CD4-positive, alpha-beta T cell treated with Interferon gamma for 1 hour (primary cell): Measurements from ENCODE around the gene DYDC2.
"Not testable (repeated sequence)": the region's sequence is repeated elsewhere in the genome, so short reads cannot be mapped to it uniquely, and the experiment has no call there.

ENCODE experiments used
- DNase-seq: peaks from one replicate; pipeline ENCODE4 v3.0.0-alpha.2; 2020

DYDC2 gene

GRCh38 chr10:80356563-80356988 lies at the start of gene DYDC2, which contains the start of gene DYDC1:
DYDC2 (plus strand) TSS chr10:80356781; CDS start chr10:80362444, 5,663 bp downstream.
DYDC1 (minus strand) TSS chr10:80356755; CDS start chr10:80352601, 4,154 bp downstream.
- peak; percentile 40 for DNase-seq

- no peak for DNase-seq
Measured at GRCh38 chr10:80313523-80313922, 43.1 kb upstream of the DYDC2 start.

- DNase-seq = no peak
Measured at GRCh38 chr10:80315391-80315790, 41.2 kb upstream of the DYDC2 start.

- no peak for DNase-seq
Measured at GRCh38 chr10:80318742-80319141, 37.8 kb upstream of the DYDC2 start.

- no peak for DNase-seq
Measured at GRCh38 chr10:80319318-80319717, 37.3 kb upstream of the DYDC2 start.

GRCh38 chr10:80319725-80320290 lies 36.8 kb upstream of the DYDC2 start:
- no peak for DNase-seq

GRCh38 chr10:80320377-80320776 lies 36.2 kb upstream of the DYDC2 start:
- DNase-seq = no peak

GRCh38 chr10:80321183-80321582 lies 35.4 kb upstream of the DYDC2 start:
- no peak for DNase-seq

GRCh38 chr10:80322158-80322557 lies 34.4 kb upstream of the DYDC2 start:
- no peak for DNase-seq

- DNase-seq = no peak
Measured at GRCh38 chr10:80322711-80323110, 33.9 kb upstream of the DYDC2 start.

GRCh38 chr10:80323311-80323710 lies 33.3 kb upstream of the DYDC2 start:
- no peak for DNase-seq

GRCh38 chr10:80324086-80324485 lies 32.5 kb upstream of the DYDC2 start:
- DNase-seq = no peak

- no peak for DNase-seq
Measured at GRCh38 chr10:80324891-80325364, 31.7 kb upstream of the DYDC2 start.

- no peak for DNase-seq
Measured at GRCh38 chr10:80333983-80334382, 22.6 kb upstream of the DYDC2 start.

- DNase-seq = no peak
Measured at GRCh38 chr10:80344276-80344675, 12.3 kb upstream of the DYDC2 start.

GRCh38 chr10:80344912-80345311 lies 11.7 kb upstream of the DYDC2 start:
- DNase-seq = no peak

- DNase-seq = no peak
Measured at GRCh38 chr10:80350251-80350650, 6.3 kb upstream of the DYDC2 start.

GRCh38 chr10:80351220-80351619 lies 5.4 kb upstream of the DYDC2 start:
- DNase-seq = no peak

- DNase-seq = no peak
Measured at GRCh38 chr10:80356989-80357850, 639 bp downstream of the DYDC2 start.

GRCh38 chr10:80357851-80358125 lies 1.2 kb downstream of the DYDC2 start:
- no peak for DNase-seq

GRCh38 chr10:80358925-80359324 lies 2.3 kb downstream of the DYDC2 start:
- not testable (repeated sequence) for DNase-seq

- DNase-seq = no peak
Measured at GRCh38 chr10:80359644-80360043, 3.1 kb downstream of the DYDC2 start.

- DNase-seq = no peak
Measured at GRCh38 chr10:80365510-80365909, 8.9 kb downstream of the DYDC2 start.

- DNase-seq = no peak
Measured at GRCh38 chr10:80371467-80371866, 14.9 kb downstream of the DYDC2 start.

- no peak for DNase-seq
Measured at GRCh38 chr10:80372675-80373074, 16.1 kb downstream of the DYDC2 start.
